GM21526 (cell line): ENCODE data around the gene GLT1D1.

Experiments
- ATAC-seq: cut with Tn5 transposase; IDR thresholded peaks from one replicate; pipeline ENCODE4 v1.9.1; 2021; ENCODE audit warnings: moderate library complexity; ENCODE audit not compliant: unreplicated experiment, low FRiP score

Gene GLT1D1

DNA sequence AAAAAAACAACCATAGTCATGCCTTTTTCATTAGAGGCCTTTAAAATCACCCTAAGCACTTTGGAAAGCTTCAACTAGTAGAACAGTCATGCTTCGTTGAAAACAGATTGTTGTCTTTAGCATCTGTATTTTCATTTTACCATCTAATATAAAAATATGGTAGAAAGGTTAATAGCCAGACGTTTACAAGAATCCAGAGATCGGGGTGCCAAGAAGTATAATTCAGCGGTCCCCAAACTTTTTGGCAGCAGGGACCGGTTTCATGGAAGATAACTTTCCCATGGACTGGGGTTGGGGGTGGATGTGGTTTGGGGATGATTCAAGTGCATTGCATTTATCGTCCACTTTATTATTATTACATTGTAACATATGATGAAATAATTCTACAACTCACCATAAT is 138.4 kb downstream of the GLT1D1 start:
- ATAC-seq, result no peak

DNA sequence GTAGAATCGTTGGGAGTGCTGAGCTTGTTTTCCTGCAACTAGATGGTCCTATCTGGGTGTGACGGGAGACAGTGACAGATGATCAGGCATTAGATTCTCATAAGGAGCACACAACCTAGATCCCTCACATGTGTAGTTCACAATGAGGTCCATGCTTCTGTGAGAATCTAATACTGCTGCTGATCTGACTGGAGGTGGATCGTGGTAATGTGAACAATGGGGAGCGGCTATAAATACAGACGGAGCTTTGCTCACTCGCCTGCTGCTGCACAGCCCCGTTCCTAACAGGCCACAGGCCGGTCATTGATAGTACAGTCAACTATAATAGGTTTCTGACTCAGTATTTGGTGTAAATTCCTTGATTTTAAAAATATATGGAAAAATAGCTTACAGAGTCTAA is 138.8 kb downstream of the GLT1D1 start:
- no peak for ATAC-seq

DNA sequence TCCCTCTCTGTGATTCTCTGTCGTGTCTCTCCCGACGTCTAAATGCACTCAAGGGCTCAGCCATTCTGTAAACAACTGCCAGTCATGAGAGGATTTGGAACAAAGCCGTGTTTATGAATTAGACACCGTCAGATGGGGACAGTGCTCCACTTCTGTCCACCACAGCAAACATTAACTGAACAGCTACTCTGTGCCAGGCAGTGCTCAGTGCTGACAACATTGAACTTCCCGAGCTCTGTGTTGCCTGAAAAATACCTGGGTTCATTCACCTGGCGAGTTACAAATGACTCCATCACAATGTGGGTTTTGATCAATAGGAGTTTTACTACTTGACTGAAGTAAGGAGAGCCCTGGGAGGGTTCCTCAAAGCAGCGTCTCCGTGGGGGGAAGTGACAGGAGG is 139.3 kb downstream of the GLT1D1 start:
- ATAC-seq, result no peak

DNA sequence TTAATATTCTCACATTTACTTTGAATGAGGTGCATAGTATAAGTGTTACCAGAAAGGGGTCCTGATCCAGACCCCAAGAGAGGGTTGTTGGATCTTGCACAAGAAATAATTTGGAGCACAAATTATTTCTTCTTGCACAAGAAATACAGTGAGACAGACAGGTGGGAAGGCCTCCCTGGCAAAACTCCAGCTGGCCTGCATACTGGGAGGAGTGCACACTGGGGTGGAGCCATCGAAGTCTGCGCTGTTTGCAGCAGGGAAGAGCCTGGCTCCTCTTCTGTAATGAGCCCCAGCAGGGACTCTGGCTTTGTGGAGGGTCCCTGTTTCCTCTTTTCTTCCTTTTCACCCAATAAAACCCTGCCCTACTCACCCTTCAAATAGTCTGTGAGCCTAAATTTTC is 141.6 kb downstream of the GLT1D1 start:
- no peak for ATAC-seq

GRCh38 chr12:128995619-128996018 is 142.3 kb downstream of the GLT1D1 start:
- no peak for ATAC-seq

DNA sequence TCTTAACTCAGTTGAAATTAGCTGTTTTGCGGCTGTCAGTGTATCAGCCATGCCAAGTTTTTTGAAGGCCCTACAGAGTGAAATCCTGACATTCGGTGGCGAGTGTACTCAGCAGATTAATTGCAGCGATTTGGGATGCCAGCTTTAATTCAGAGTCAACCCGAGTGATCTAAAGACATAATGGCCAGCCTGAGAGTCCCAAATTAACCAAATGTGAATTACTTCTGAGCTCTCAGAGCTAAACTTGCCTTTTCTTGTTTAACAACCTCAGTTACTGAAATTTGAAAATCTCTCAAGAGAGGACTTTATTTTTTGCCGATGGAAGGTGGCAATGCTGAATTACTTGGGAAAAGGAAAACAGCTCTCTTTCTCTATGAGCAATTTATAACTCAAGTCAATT is 148.5 kb downstream of the GLT1D1 start:
- no peak for ATAC-seq

DNA sequence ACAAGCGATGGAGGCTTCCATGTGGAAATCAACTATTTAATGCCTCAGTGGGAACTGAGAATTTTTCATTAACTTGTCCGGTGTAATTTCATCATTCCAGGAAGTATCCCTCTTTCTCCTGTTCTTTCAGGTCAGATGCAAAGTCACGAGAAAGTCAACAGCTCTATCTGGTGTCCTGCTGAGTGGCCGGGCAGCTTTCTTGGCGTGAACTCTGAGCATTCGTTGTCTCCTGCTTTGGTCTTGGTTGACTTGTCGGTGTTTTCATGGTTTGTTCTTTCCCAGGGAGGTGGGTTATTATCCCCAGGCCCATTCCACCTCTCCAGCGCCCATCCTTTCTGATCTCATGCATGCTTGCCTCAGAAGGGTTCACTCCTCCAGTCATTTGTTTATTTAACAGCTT is 149.1 kb downstream of the GLT1D1 start:
- ATAC-seq, result no peak

- no peak for ATAC-seq
Observed at GRCh38 chr12:129005416-129005815, 152.1 kb downstream of the GLT1D1 start.

- no peak for ATAC-seq
Observed at GRCh38 chr12:129005829-129006228, 152.6 kb downstream of the GLT1D1 start.

DNA sequence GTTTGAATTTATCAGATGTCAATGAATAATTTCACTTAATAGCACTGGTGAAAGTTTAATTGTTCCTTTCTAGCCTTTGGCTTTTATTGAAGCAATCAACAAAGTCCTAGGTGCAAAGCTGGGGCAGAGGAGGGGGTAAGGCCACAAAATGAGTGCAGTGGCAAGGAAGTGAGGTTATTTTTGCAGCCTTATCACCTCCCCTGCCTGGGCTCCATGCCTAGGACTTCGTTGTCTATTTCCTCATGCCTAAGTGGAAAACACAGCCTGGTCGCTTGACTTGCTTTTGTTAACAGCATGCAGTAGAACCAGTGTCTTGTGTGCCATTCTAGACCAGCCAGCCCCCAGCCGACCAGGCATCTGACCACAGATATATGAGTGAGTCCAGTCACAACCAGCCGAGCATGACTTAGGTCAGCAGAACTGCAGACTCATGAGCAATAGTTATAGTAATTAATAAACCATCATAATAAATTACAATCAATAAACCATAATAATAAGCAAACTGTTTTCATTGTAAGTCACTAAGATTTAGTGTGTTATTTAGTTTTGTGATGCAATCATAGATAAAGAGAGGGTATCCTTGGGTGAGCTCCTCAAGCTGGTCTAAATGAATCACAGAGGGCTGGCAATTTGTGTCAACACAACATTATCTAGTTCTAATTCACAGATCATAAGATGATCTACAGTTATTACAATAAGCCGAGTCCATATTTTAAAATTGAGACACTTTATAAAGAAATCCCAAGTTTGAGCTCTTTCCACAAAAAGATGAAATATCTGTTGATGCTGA is 156.8 kb downstream of the GLT1D1 start:
- no peak for ATAC-seq

- no peak for ATAC-seq
Observed at GRCh38 chr12:129016159-129016558, 162.9 kb downstream of the GLT1D1 start.

DNA sequence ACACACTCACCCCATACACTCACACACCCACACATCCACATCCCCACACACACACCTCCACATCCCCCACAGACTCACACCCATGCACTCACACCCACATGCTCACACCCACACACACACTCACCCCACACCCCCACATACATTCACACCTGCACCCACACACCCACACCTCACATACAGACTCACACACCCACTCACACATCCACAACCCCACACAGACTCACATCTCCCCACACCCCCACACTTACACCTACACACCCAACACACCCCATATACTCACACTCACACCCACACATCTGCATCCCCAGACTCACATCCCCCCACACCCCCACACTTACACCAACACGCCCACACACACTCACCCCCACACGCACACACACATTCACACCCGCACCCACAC is 171.8 kb downstream of the GLT1D1 start:
- no peak for ATAC-seq

GRCh38 chr12:129028844-129029243 is 175.6 kb downstream of the GLT1D1 start:
- ATAC-seq, result no peak
